ENCODE data around the gene PDAP1.

PDAP1 gene

DNA sequence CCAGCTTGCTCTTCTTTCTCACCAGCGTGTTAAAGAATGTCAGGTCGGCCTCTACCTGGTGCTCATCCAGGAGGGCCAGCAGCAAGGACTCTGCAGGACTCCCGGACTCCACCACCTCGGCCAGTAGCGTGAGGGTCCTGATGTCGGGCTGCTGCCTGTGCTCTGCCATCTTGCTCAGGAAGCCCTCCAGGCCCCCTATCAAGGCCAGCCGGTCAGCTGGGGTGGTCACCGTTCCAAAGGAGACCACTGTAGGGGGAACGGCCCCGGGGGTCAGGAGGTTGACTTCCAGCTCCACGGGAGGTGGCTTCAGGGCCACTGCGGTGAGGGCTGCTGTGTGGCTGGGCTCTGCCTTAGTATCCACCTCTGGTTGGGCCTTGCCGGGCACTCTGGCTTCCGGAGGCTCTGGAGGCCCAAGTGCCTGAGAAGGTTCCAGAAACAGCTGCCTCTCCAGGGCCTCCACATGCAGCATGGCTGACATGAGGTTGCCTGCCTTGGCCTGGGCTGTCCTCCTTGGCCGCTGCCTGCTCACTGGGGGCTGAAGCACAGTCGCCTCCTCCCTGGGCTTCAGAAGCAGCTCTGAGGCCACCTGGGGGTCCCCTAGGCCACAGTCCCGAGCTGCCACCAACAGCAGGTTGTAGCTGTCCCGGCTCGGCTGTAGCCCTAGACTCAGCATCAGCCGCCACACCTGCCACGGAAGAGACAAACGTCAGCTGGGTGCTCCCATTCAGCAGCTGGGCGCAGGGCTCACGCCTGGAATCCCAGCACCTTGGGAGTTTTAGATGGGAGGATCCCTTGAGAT, 16.7 kb upstream of the PDAP1 start:
- no peak for DNase-seq (ENCODE audit: low spot score)

GRCh38 chr7:99422625-99423024, 14.2 kb upstream of the PDAP1 start:
- DNase-seq (ENCODE audit: low spot score) = no peak

GRCh38 chr7:99422186-99422585, 13.8 kb upstream of the PDAP1 start:
- DNase-seq (ENCODE audit: low spot score) = no peak

DNA sequence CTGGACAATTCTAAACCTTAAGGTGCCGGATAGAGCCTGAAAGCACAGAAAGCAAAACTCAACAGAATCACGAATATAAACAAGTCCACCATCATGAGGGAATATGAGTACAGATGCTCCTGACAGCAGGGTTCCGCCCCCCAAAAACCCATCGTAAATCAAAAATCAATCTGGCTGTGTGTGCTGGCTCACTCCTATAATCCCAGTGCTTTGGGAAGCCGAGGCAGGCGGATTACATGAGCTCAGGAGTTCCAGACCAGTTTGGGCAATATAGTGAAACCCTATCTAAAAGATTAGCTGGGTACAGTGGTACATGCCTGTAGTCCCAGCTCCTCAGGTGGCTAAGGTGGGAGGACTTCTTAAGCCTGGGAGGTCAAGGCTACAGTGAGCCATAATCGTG, 12.6 kb upstream of the PDAP1 start:
- no peak for DNase-seq (ENCODE audit: low spot score)

- no peak for DNase-seq (ENCODE audit: low spot score)
Measured at GRCh38 chr7:99420213-99420612, 11.8 kb upstream of the PDAP1 start.

- DNase-seq (ENCODE audit: low spot score) = no peak
Measured at GRCh38 chr7:99419323-99420021, 11.1 kb upstream of the PDAP1 start.

GRCh38 chr7:99418260-99418659, 9.9 kb upstream of the PDAP1 start:
- no peak for DNase-seq (ENCODE audit: low spot score)

- peak; percentile 85 for DNase-seq (ENCODE audit: low spot score)
Measured at GRCh38 chr7:99415513-99416127, 7.2 kb upstream of the PDAP1 start.

- no peak for DNase-seq (ENCODE audit: low spot score)
Measured at GRCh38 chr7:99410635-99411034, 2.2 kb upstream of the PDAP1 start.

GRCh38 chr7:99409806-99410205, 1.4 kb upstream of the PDAP1 start:
- DNase-seq (ENCODE audit: low spot score) = peak; percentile 48

- peak; percentile 51 for DNase-seq (ENCODE audit: low spot score)
Measured at GRCh38 chr7:99409192-99409572, 785 bp upstream of the PDAP1 start.

GRCh38 chr7:99407872-99408378, 472 bp downstream of the PDAP1 start:
- DNase-seq (ENCODE audit: low spot score) = peak; percentile 91

DNA sequence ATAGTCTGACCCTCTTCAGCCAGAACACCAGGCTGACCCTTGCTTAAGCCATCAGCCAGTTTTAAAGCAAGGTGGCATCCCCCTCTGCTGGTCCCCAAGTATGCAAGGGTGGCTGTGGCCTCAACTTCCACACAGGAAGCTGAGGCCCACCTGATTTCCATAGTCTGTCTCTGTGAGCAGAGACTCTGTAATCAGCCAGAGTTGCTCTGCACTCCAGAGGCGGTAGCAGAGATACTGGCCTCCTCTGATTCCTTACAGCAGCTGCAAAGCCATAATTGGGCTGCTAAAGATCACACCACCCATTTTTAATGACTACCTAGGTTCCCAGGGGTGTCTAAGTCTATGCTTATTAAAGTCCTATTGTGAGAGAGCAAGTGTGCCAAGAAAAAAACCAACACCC, 1.8 kb downstream of the PDAP1 start:
- peak; percentile 55 for DNase-seq (ENCODE audit: low spot score)

DNA sequence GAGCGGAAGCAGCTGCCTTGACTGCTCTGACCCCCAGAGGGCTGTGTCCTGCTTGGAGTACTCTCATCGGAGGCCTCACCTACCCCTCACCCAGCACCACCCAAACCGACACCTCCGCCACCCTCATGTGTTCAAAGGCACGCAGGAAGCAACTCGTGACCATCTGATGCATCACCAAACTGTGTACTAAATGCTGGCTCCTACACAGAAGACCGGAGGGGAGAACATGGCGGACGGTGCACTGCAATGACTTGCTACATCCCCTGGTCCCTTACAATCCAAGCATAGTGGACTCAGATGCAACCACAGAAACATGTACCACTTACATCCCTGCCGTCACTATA, 3.4 kb downstream of the PDAP1 start:
- DNase-seq (ENCODE audit: low spot score) = no peak

DNA sequence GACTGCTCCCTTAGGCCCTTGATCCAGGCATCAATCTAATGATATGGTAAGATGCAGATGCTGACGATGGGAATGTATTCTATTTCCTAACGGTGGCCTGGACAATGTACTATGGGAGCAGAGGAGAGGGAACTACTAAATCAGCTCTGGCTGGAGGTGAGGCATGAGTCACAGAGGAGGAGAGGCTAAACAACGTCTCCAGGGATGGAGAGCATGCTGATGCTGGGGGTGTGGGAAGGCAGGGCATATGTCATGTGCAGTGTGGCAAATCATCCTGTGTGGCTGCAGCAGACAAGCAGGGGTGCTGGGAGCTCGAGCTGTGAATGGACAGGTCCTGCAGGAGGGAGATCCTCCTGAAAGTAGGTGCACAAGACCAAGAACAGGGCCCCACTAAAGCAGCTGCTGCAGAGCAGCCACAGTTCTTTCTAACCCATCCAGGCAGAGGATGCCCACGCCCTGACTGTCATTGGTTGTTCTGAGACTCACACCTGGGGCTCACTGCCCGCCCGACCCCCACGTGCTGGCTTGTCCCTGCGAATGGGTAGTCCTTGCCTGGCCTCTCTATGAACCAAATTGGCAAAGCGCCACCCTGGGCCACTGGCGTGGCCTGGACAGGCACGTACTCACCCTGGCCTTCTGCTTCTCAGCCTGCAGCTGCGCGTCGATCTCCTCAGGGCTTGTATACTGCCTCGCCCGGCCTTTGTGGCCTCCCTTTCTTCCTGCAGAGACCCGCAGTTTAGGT, 4.0 kb downstream of the PDAP1 start:
- peak; percentile 50 for DNase-seq (ENCODE audit: low spot score)

- no peak for DNase-seq (ENCODE audit: low spot score)
Measured at GRCh38 chr7:99403764-99404163, 4.6 kb downstream of the PDAP1 start.

GRCh38 chr7:99402854-99403253, 5.5 kb downstream of the PDAP1 start:
- DNase-seq (ENCODE audit: low spot score) = no peak

GRCh38 chr7:99399597-99399996, 8.8 kb downstream of the PDAP1 start:
- no peak for DNase-seq (ENCODE audit: low spot score)

- DNase-seq (ENCODE audit: low spot score) = no peak
Measured at GRCh38 chr7:99398891-99399445, 9.4 kb downstream of the PDAP1 start.

GRCh38 chr7:99397297-99397983, 11.0 kb downstream of the PDAP1 start:
- DNase-seq (ENCODE audit: low spot score) = no peak

Data from RKO (cell line).